H1 (cell line): ENCODE data around the gene SEMA5B. TPM values are rescaled to one million over a fixed set of nuclear protein-coding genes. Genes with fewer than 3 reads are reported as not detected.

Experiments used
- CTCF ChIA-PET: fragments of 300-600 bp; sonication (Branson Sonifier 250); formaldehyde crosslinking; loops from one replicate; lab custom pipeline; 2021; ENCODE audit not compliant: partially characterized antibody; lab: Charles Lee
- POLR2A ChIA-PET: fragments of 300-600 bp; sonication (Branson Sonifier 250); formaldehyde crosslinking; loops from one replicate; lab custom pipeline; 2021; ENCODE audit warnings: inconsistent platforms; ENCODE audit not compliant: partially characterized antibody; lab: Charles Lee
- DNase-seq, 2 experiments: peaks; one replicate each; pipeline versions ENCODE4 v3.0.0 to v3.0.0-alpha.2; 2010 to 2022; ENCODE audit warnings: low spot score in 2 of 2, low read depth in 1 of 2, mixed read lengths in 1 of 2
- FAIRE-seq: peaks from 2 replicates; lab custom pipeline; 2011; peaks lifted over from hg19 to GRCh38; lab: Jason Lieb, UNC
- H2AFZ ChIP-seq: 2 replicates; pipeline ENCODE4 v1.8.1; 2012; ENCODE audit warnings: low read length, inconsistent platforms
- H2AK5ac ChIP-seq: 2 replicates; pipeline ENCODE4 v1.6.1; 2013; ENCODE audit warnings: low read depth, low read length
- H2BK120ac ChIP-seq: replicated peaks from 2 replicates; pipeline ENCODE3; 2013; ENCODE audit warnings: low read depth, low read length, inconsistent platforms
- H2BK12ac ChIP-seq: 2 replicates; pipeline ENCODE4 v1.6.1; 2013; ENCODE audit warnings: low read depth, low read length
- H2BK15ac ChIP-seq: 2 replicates; pipeline ENCODE4 v1.6.1; 2013; ENCODE audit warnings: low read length
- H2BK20ac ChIP-seq: 2 replicates; pipeline ENCODE4 v1.6.1; 2013; ENCODE audit warnings: low read length
- H2BK5ac ChIP-seq: 2 replicates; pipeline ENCODE4 v1.6.1; 2013; ENCODE audit warnings: low read depth, low read length
- H3K14ac ChIP-seq: 2 replicates; pipeline ENCODE4 v1.6.1; 2013; ENCODE audit warnings: inconsistent platforms; ENCODE audit not compliant: insufficient read length
- H3K18ac ChIP-seq: 2 replicates; pipeline ENCODE4 v1.6.1; 2013; ENCODE audit warnings: low read length; ENCODE audit errors: extremely low read depth
- H3K23ac ChIP-seq: 2 replicates; pipeline ENCODE4 v1.6.1; 2013; ENCODE audit warnings: inconsistent platforms; ENCODE audit not compliant: insufficient read length
- H3K23me2 ChIP-seq: 2 replicates; pipeline ENCODE4 v1.6.1; 2013; ENCODE audit warnings: low read depth, low read length
- H3K27ac ChIP-seq: 2 replicates; pipeline ENCODE4 v1.6.1; 2011; ENCODE audit warnings: low read depth, low read length, inconsistent platforms
- H3K27me3 ChIP-seq, 4 experiments: replicated peaks in 1 of 4; 1 replicate in 1 of 4; 2 replicates in 3 of 4; pipeline versions ENCODE4 v1.6.1 to v1.8.1; 2011 to 2013; ENCODE audit warnings: low read length in 3 of 4, mild to moderate bottlenecking in 3 of 4, inconsistent platforms in 2 of 4, mixed read lengths in 2 of 4, moderate library complexity in 1 of 4; ENCODE audit not compliant: control insufficient read depth in 3 of 4, insufficient read depth in 3 of 4; ENCODE audit errors: extremely low read depth in 1 of 4
- H3K36me3 ChIP-seq, 4 experiments: 2 replicates each; pipeline versions ENCODE4 v1.6.1 to v1.8.1; 2011 to 2013; ENCODE audit warnings: mild to moderate bottlenecking in 4 of 4, low read length in 3 of 4, moderate library complexity in 2 of 4, control low read depth in 1 of 4, inconsistent platforms in 1 of 4; ENCODE audit not compliant: insufficient read depth in 4 of 4, control insufficient read depth in 2 of 4
- H3K4ac ChIP-seq: replicated peaks from 2 replicates; pipeline ENCODE3; 2013; ENCODE audit warnings: low read length, low read depth, mixed read lengths, inconsistent platforms; ENCODE audit not compliant: insufficient read length
- H3K4me1 ChIP-seq, 4 experiments: replicated peaks in 1 of 4; 1 replicate in 1 of 4; 2 replicates in 3 of 4; pipeline versions ENCODE4 v1.6.1 to v1.8.1; 2011 to 2013; ENCODE audit warnings: low read length in 3 of 4, inconsistent platforms in 2 of 4, mixed read lengths in 1 of 4; ENCODE audit not compliant: insufficient read depth in 4 of 4, control insufficient read depth in 3 of 4
- H3K4me2 ChIP-seq, 2 experiments: 2 replicates each; pipeline versions ENCODE4 v1.6.1 to v1.8.1; 2011 to 2013; ENCODE audit warnings: low read depth in 2 of 2, low read length in 2 of 2, control low read depth in 1 of 2, inconsistent platforms in 1 of 2, mild to moderate bottlenecking in 1 of 2; ENCODE audit not compliant: insufficient read depth in 1 of 2
- H3K4me3 ChIP-seq, 4 experiments: fragments of 200-600, 300-600 bp in 1 of 4; sonication (generic), shearing (Covaris generic), sonication (Bioruptor Twin) in 1 of 4; 2 replicates each; pipeline versions ENCODE4 v1.5.1 to v1.8.1; 2011 to 2016; ENCODE audit warnings: low read length in 4 of 4, low read depth in 3 of 4, control low read depth in 2 of 4, inconsistent platforms in 2 of 4, mild to moderate bottlenecking in 2 of 4, mixed read lengths in 1 of 4, moderate library complexity in 1 of 4; ENCODE audit not compliant: insufficient read depth in 2 of 4; ENCODE audit errors: extremely low read depth in 1 of 4
- H3K56ac ChIP-seq: replicated peaks from 2 replicates; pipeline ENCODE3; 2013; ENCODE audit warnings: low read depth, mild to moderate bottlenecking, mixed read lengths, low read length, inconsistent platforms; ENCODE audit not compliant: insufficient read length
- H3K79me1 ChIP-seq: 2 replicates; pipeline ENCODE4 v1.6.1; 2013; ENCODE audit warnings: low read depth, low read length, control low read depth
- H3K79me2 ChIP-seq, 2 experiments: 2 replicates each; pipeline versions ENCODE4 v1.6.1 to v1.8.1; 2012 to 2013; ENCODE audit warnings: low read length in 2 of 2, mild to moderate bottlenecking in 2 of 2, inconsistent platforms in 1 of 2; ENCODE audit not compliant: insufficient read depth in 2 of 2, control insufficient read depth in 1 of 2
- H3K9ac ChIP-seq, 4 experiments: replicated peaks in 1 of 4; 1 replicate in 1 of 4; 2 replicates in 3 of 4; pipeline versions ENCODE4 v1.6.1 to v1.8.1; 2011 to 2013; ENCODE audit warnings: low read depth in 3 of 4, low read length in 3 of 4, control low read depth in 2 of 4, mild to moderate bottlenecking in 2 of 4, moderate library complexity in 2 of 4, inconsistent platforms in 1 of 4; ENCODE audit errors: extremely low read depth in 1 of 4
- H3K9me3 ChIP-seq, 2 experiments: 2 replicates each; pipeline versions ENCODE4 v1.6.1 to v1.8.1; 2012 to 2013; ENCODE audit warnings: mild to moderate bottlenecking in 2 of 2, moderate library complexity in 2 of 2, control low read depth in 1 of 2, inconsistent platforms in 1 of 2, low read depth in 1 of 2, low read length in 1 of 2, mixed read lengths in 1 of 2; ENCODE audit not compliant: insufficient read depth in 2 of 2
- H4K20me1 ChIP-seq, 2 experiments: replicated peaks in 1 of 2; 2 replicates each; pipeline versions ENCODE3 to v1.8.1; 2011 to 2013; ENCODE audit warnings: inconsistent platforms in 2 of 2, low read length in 2 of 2, mild to moderate bottlenecking in 1 of 2; ENCODE audit not compliant: insufficient read depth in 2 of 2, control insufficient read depth in 1 of 2
- H4K5ac ChIP-seq: 2 replicates; pipeline ENCODE4 v1.6.1; 2013; ENCODE audit warnings: low read length, low read depth, mixed read lengths, inconsistent platforms; ENCODE audit not compliant: insufficient read length
- H4K8ac ChIP-seq: 2 replicates; pipeline ENCODE4 v1.8.0; 2013; ENCODE audit warnings: mild to moderate bottlenecking, moderate library complexity, low read length, inconsistent platforms; ENCODE audit not compliant: insufficient read depth; ENCODE audit errors: extremely low read depth
- H4K91ac ChIP-seq: replicated peaks from 2 replicates; pipeline ENCODE3; 2013; ENCODE audit warnings: low read length, mixed read lengths, inconsistent platforms; ENCODE audit not compliant: insufficient read length
- CTCF ChIP-seq, 3 experiments: IDR thresholded peaks; 1 replicate in 2 of 3; 2 replicates in 1 of 3; pipeline versions ENCODE4 v1.5.1 to v1.6.1; 2011; ENCODE audit warnings: low read length in 3 of 3, mild to moderate bottlenecking in 3 of 3, inconsistent platforms in 2 of 3, low read depth in 1 of 3, moderate library complexity in 1 of 3; ENCODE audit not compliant: insufficient read depth in 1 of 3; ENCODE audit errors: control extremely low read depth in 1 of 3
- EZH2 ChIP-seq: fragments of 200-600 bp; sonication (generic); IDR thresholded peaks from 2 replicates; pipeline ENCODE4 v1.7.1; 2012; ENCODE audit warnings: low read depth, mild to moderate bottlenecking, moderate library complexity, low read length, inconsistent platforms; ENCODE audit not compliant: severe bottlenecking
- MAFK ChIP-seq: IDR thresholded peaks from 2 replicates; pipeline ENCODE4 v1.6.1; 2012; ENCODE audit warnings: low read depth, mild to moderate bottlenecking, improper control_type of control experiment, low read length
- MAX ChIP-seq: IDR thresholded peaks from 2 replicates; pipeline ENCODE4 v1.6.1; 2012; ENCODE audit warnings: inconsistent platforms
- NANOG ChIP-seq: IDR thresholded peaks from 2 replicates; pipeline ENCODE4 v1.6.1; 2011; ENCODE audit warnings: low read length, low read depth, mild to moderate bottlenecking, inconsistent platforms; ENCODE audit not compliant: insufficient read depth, poor library complexity, severe bottlenecking
- TEAD4 ChIP-seq: IDR thresholded peaks from 2 replicates; pipeline ENCODE4 v1.6.1; 2012; ENCODE audit warnings: low read depth, low read length, inconsistent platforms, mixed read lengths
- WGBS, 2 experiments: shearing (Covaris generic) in 1 of 2; methylation state at CpG; one replicate each; pipeline versions ENCODE4 v1.1.6 to v1.1.7; 2013 to 2015; ENCODE audit warnings: low lambda C conversion rate in 2 of 2, mixed read lengths in 2 of 2, inconsistent platforms in 1 of 2, low coverage in 1 of 2, missing lambda C conversion rate in 1 of 2; ENCODE audit not compliant: insufficient replicate concordance in 2 of 2, insufficient coverage in 1 of 2, insufficient read length in 1 of 2; ENCODE audit errors: extremely low coverage in 1 of 2, missing lambda C conversion rate in 1 of 2; 5-methylcytosine and 5-hydroxymethylcytosine counted together
- polyA plus RNA-seq, 7 experiments: library from polyadenylated mRNA; depleted of rRNA in 3 of 7; stranded (reverse) in 5 of 7; unstranded in 2 of 7; fragments of >200 nt in 5 of 7; fragments of 200-250 nt in 2 of 7; gene quantifications; 1 replicate in 5 of 7; 2 replicates in 1 of 7; 4 replicates in 1 of 7; pipeline versions ENCODE4 v1.2.1 to v1.2.3, GENCODE V29; 2011 to 2013; ENCODE audit warnings: missing spikeins in 2 of 7, mixed read lengths in 2 of 7
- total RNA-seq: library from RNA; stranded (reverse); fragmentation: NEBNext Ultra II Directional; extraction: Animal tissue kit (Norgen Biotek cat#: 25700); gene quantifications from 2 replicates; pipeline ENCODE4 v1.2.1, GENCODE V29; 2021

Gene SEMA5B
- total and polyA plus RNA-seq, 2 of the 8 experiments (the other 6 are each of a cell fraction or from before 2014, with no cell fraction given), result 13.1 to 22.4 TPM

DNA sequence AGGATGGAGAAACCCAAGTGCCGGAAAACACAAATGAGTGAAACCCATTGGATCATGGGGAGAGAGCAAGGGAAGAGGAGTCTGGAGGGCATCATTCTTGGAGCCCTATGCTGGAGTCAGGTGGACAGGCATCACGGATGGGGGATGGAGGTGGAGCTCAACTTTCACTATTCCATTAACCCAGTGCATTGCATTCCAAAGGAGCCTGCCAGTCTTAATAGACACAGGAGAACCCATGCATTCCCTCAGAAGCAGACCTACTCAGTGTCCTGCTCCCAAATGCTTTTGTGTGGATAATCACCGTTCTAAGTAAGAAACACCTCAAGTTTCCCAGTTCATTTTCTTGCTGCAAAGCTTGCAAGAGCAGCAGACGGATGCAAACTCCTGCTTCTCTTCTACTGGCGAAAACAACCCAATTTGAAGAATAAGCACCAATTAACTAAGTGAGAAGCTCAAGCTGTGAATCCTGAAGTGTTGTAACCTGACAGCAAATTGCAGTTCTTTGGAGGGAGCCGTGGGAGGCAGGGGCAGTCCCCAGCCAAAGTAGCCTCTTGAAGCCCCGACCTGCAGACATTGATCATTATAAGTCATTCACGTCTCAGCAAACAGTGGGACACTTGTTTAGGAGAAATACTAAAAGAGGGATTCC lies 25.3 kb downstream of the SEMA5B start:
- Histone ChIP-seq H4K8ac (no peak overlapping the region), H3K4me1 (peaks cover 10 to 24% (median 10%) of the 10 kb centered on the region in 4 experiments; a peak in 5 of 7 replicates), H3K36me3 (no peaks in the 10 kb centered on the region), H3K9ac (no peak overlapping the region), H3K14ac (no peak overlapping the region), H3K23ac (no peak overlapping the region), H2AFZ (no peak overlapping the region), H2BK12ac (no peak overlapping the region), H3K4me2 (peak overlapping the region; percentile 10 to 29; a peak in 2 of 4 replicates), H2BK5ac (no peak overlapping the region), H4K5ac (no peak overlapping the region), H3K79me1 (0 out of 2 replicates have a peak, but pooled peaks cover 5% of the 10 kb centered on the region), H2AK5ac (no peak overlapping the region), H3K9me3 (no peaks in the 10 kb centered on the region), H3K18ac (no peak overlapping the region), H3K23me2 (no peaks in the 10 kb centered on the region), H3K27me3 (peaks cover 0 to 2% (median 0%) of the 10 kb centered on the region in 4 experiments; a peak in 2 of 7 replicates), H3K4me3 (no peak overlapping the region)
- CTCF ChIA-PET, result interaction anchor here (1.0 to 2.3 kb wide), 10 partner anchors 11 to 61 kb away, joined by 3 to 13 read pairs (median 3); no protein-coding TSS in a partner anchor
- WGBS, 2 experiments, result 58% methylated on average over 8 of the region's 8 CpGs; no CpG with 5 or more reads in 1 of the 2 experiments
- no peak for DNase-seq
- TF ChIP-seq EZH2 (no peak), NANOG (no peak), TEAD4 (peak; percentile 22; the same call in 1 of the 2 replicates), MAX (no peak), MAFK (no peak), CTCF (IDR thresholded peaks at IDR 0.05; ENCODE audit: control extremely low read depth in 1 of 3, insufficient read depth in 1 of 3, low read depth in 1 of 3, low read length in 3 of 3) (no peak)
- TF ChIP-seq, all 59 proteins: peak for 1
- no peak overlapping the region for H3K27ac ChIP-seq
- H4K91ac ChIP-seq, result no peak overlapping the region
- no peak overlapping the region for H2BK120ac ChIP-seq
- no peak overlapping the region for H2BK15ac ChIP-seq
- no peak overlapping the region for H3K4ac ChIP-seq
- peaks cover 0 to 6% of the 10 kb centered on the region in 2 experiments for H4K20me1 ChIP-seq
- peak; percentile 58 for FAIRE-seq
- H3K79me2 ChIP-seq, result peaks cover 0 to 10% of the 10 kb centered on the region in 2 experiments; a peak in 1 of 4 replicates
- POLR2A ChIA-PET, result interaction anchor here (0.8 to 1.6 kb wide), 5 partner anchors 9 to 49 kb away, joined by 3 to 5 read pairs (median 3); no protein-coding TSS in a partner anchor
- H3K56ac ChIP-seq, result no peak overlapping the region
- no peak overlapping the region for H2BK20ac ChIP-seq
